Endothelial cell of umbilical vein (primary cell): Measurements from ENCODE around the gene HUNK. TPM values are rescaled to one million over a fixed set of nuclear protein-coding genes. Genes with fewer than 3 reads are reported as not detected.
"Not testable (repeated sequence)": the region's sequence is repeated elsewhere in the genome, so short reads cannot be mapped to it uniquely, and the experiment has no call there.

Experiments
- BruUV-seq: library from RNA; stranded (reverse); fragments of 400-500 nt; replicated peaks from 2 replicates; lab custom pipeline; 2021; lab: Mats Ljungman, UMichigan
- CTCF ChIA-PET: fragments of 300-600, 350-600 bp; sonication (Branson Sonifier 250); formaldehyde crosslinking; loops from one replicate; lab custom pipeline; 2021; ENCODE audit warnings: antibody characterized with exemption, inconsistent platforms; lab: Charles Lee
- POLR2A ChIA-PET: fragments of 300-600, 350-600 bp; sonication (Branson Sonifier 250); formaldehyde crosslinking; loops from one replicate; lab custom pipeline; 2021; ENCODE audit warnings: antibody characterized with exemption, inconsistent platforms; lab: Charles Lee
- DNase-seq: peaks from one replicate; pipeline ENCODE4 v3.0.0-alpha.2; 2011; ENCODE audit warnings: low read depth, low spot score
- FAIRE-seq: peaks from 2 replicates; lab custom pipeline; 2011; peaks lifted over from hg19 to GRCh38; lab: Jason Lieb, UNC
- H2AFZ ChIP-seq: 2 replicates; pipeline ENCODE4 v1.6.0; 2012; ENCODE audit warnings: low read depth, low read length, control low read depth, inconsistent platforms
- H3K27ac ChIP-seq: 2 replicates; pipeline ENCODE4 v1.5.1; 2011; ENCODE audit warnings: low read depth, mild to moderate bottlenecking, control low read depth, low read length, moderate library complexity; ENCODE audit not compliant: insufficient read depth
- H3K27me3 ChIP-seq, 2 experiments: 2 replicates each; pipeline versions ENCODE4 v1.6.0 to v1.6.1; 2011; ENCODE audit warnings: low read length in 2 of 2, mixed read lengths in 1 of 2; ENCODE audit not compliant: control insufficient read depth in 2 of 2, insufficient read depth in 2 of 2
- H3K36me3 ChIP-seq, 2 experiments: 2 replicates in 1 of 2; 3 replicates in 1 of 2; pipeline ENCODE4 v1.5.1; 2011; ENCODE audit warnings: low read length in 2 of 2, mild to moderate bottlenecking in 1 of 2, moderate library complexity in 1 of 2; ENCODE audit not compliant: control insufficient read depth in 2 of 2, insufficient read depth in 2 of 2; ENCODE audit errors: extremely low read depth in 1 of 2
- H3K4me1 ChIP-seq: 3 replicates; pipeline ENCODE4 v1.5.1; 2011; ENCODE audit warnings: mild to moderate bottlenecking, low read length; ENCODE audit not compliant: control insufficient read depth, insufficient read depth; ENCODE audit errors: extremely low read depth
- H3K4me2 ChIP-seq: 2 replicates; pipeline ENCODE4 v1.6.1; 2011; ENCODE audit warnings: low read length, control low read depth, mixed read lengths; ENCODE audit not compliant: insufficient read depth
- H3K4me3 ChIP-seq, 3 experiments: fragments of 200-600 bp in 1 of 3; sonication (generic), shearing (Covaris generic) in 1 of 3; replicated peaks in 1 of 3; 2 replicates each; pipeline ENCODE4 v1.5.1; 2011 to 2016; ENCODE audit warnings: control low read depth in 3 of 3, low read length in 3 of 3, mild to moderate bottlenecking in 2 of 3, inconsistent platforms in 1 of 3, low read depth in 1 of 3, moderate library complexity in 1 of 3; ENCODE audit not compliant: insufficient read depth in 1 of 3
- H3K79me2 ChIP-seq: 2 replicates; pipeline ENCODE4 v1.6.0; 2012; ENCODE audit warnings: low read length, inconsistent platforms; ENCODE audit not compliant: control insufficient read depth, insufficient read depth
- H3K9ac ChIP-seq: replicated peaks from 2 replicates; pipeline ENCODE3; 2011; ENCODE audit warnings: low read length, control low read depth; ENCODE audit not compliant: insufficient read depth; ENCODE audit errors: extremely low read depth
- H3K9me1 ChIP-seq: replicated peaks from 3 replicates; pipeline ENCODE4 v1.6.0; 2011; ENCODE audit warnings: mild to moderate bottlenecking, low read length; ENCODE audit not compliant: control insufficient read depth, insufficient read depth; ENCODE audit errors: extremely low read depth
- H3K9me3 ChIP-seq: replicated peaks from 2 replicates; pipeline ENCODE4 v1.5.1; 2012; ENCODE audit warnings: low read length, inconsistent platforms; ENCODE audit not compliant: control insufficient read depth, insufficient read depth
- H4K20me1 ChIP-seq: replicated peaks from 2 replicates; pipeline ENCODE3; 2011; ENCODE audit warnings: mild to moderate bottlenecking, low read length; ENCODE audit not compliant: control insufficient read depth, insufficient read depth; ENCODE audit errors: extremely low read depth
- EZH2 ChIP-seq: IDR thresholded peaks from 2 replicates; pipeline ENCODE4 v1.6.1; 2012; ENCODE audit warnings: borderline replicate concordance, low read depth, mild to moderate bottlenecking, moderate library complexity, low read length, inconsistent platforms; ENCODE audit not compliant: severe bottlenecking
- FOS ChIP-seq: IDR thresholded peaks from 2 replicates; pipeline ENCODE4 v1.6.1; 2011; ENCODE audit warnings: mild to moderate bottlenecking, low read length, moderate library complexity, borderline replicate concordance; ENCODE audit not compliant: insufficient read depth
- GATA2 ChIP-seq: IDR thresholded peaks from 2 replicates; pipeline ENCODE4 v1.7.0; 2011; ENCODE audit warnings: low read depth, mild to moderate bottlenecking, moderate library complexity, mixed read lengths, low read length; ENCODE audit not compliant: insufficient read length, insufficient read depth
- JUN ChIP-seq: IDR thresholded peaks from 2 replicates; pipeline ENCODE4 v1.6.1; 2011; ENCODE audit warnings: borderline replicate concordance, low read depth; ENCODE audit not compliant: insufficient read length, insufficient read depth
- MYC ChIP-seq: IDR thresholded peaks from one replicate; pipeline ENCODE4 v1.6.1; 2011; ENCODE audit warnings: mild to moderate bottlenecking, low read depth, low read length
- POLR2A ChIP-seq: IDR thresholded peaks from 2 replicates; pipeline ENCODE4 v1.6.1; 2012; ENCODE audit warnings: low read depth, mild to moderate bottlenecking, control low read depth, low read length
- POLR2AphosphoS5 ChIP-seq: IDR thresholded peaks from 2 replicates; pipeline ENCODE4 v1.6.1; 2012; ENCODE audit warnings: low read depth, mild to moderate bottlenecking, control low read depth, low read length, moderate library complexity; ENCODE audit not compliant: insufficient read depth
- dilution Hi-C: fragments of 300-500 bp; cut with MboI; formaldehyde crosslinking; loops from one replicate; pipeline ENCODE4 v1.15.0; 2019; ENCODE audit warnings: low sequenced_read_pairs; ENCODE audit not compliant: extremely low pct_ligation_motif_present
- intact Hi-C: fragments of 100-400 bp; cut with micrococcal nuclease; formaldehyde crosslinking; loops from one replicate; pipeline ENCODE4 v1.10.0; 2022
- polyA plus RNA-seq, 4 experiments: library from polyadenylated mRNA; depleted of rRNA in 3 of 4; stranded (reverse) in 3 of 4; unstranded in 1 of 4; fragments of >200 nt; gene quantifications; 2 replicates each; pipeline versions ENCODE4 v1.2.1 to v1.2.3, GENCODE V29; 2011 to 2012; ENCODE audit warnings: missing spikeins in 1 of 4
- total RNA-seq: library from RNA; stranded (reverse); gene quantifications from 2 replicates; pipeline ENCODE4 v1.2.3, GENCODE V29; 2021
- TF ChIP-seq, protein P1 (sequence below): IDR thresholded peaks from 2 replicates; pipeline ENCODE4 v1.6.1; 2011; ENCODE audit not compliant: insufficient read depth, insufficient read length
- TF ChIP-seq, protein P2 (sequence below), 2 donors: IDR thresholded peaks; 1 replicate in 1 of 2; 2 replicates in 1 of 2; pipeline ENCODE4 v1.5.1; 2011; ENCODE audit warnings: low read length in 2 of 2, mild to moderate bottlenecking in 2 of 2, moderate library complexity in 2 of 2, control low read depth in 1 of 2, inconsistent platforms in 1 of 2, low read depth in 1 of 2; ENCODE audit not compliant: insufficient read depth in 1 of 2; ENCODE audit errors: extremely low read depth in 1 of 2

Gene HUNK
- total and polyA plus RNA-seq, 2 donors (not counting 3 experiments of a cell fraction or from before 2014, with no cell fraction given), result not detected

DNA sequence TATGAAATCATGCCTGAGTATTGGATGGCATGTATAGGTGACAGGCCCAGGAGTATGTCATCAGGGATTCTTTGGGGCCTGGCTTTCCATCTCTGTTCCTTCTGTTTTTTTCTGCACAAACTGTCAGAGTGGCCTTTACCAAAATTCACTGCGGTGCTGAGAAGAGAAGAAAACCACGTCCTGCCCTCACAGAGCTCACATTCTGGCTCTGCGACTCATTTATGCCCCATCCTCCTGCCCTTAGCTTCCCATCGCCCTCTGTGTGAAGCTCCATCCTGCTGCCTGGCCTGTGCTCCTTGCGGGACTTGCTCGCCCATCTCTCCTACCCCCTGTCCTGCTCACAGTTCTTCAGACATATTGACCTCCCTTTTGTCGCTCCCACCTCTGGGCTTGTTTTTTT lies 73.4 kb downstream of the HUNK start:
- H3K9me3 ChIP-seq, result no peaks in the 10 kb centered on the region
- H3K27ac ChIP-seq, result no peak overlapping the region
- TF ChIP-seq GATA2, result no peak
- no peak for TF ChIP-seq POLR2A
- TF ChIP-seq FOS, result no peak
- TF ChIP-seq POLR2AphosphoS5, result no peak
- no peak for TF ChIP-seq EZH2
- TF ChIP-seq, protein P1, sequence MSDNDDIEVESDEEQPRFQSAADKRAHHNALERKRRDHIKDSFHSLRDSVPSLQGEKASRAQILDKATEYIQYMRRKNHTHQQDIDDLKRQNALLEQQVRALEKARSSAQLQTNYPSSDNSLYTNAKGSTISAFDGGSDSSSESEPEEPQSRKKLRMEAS, result no peak
- no peak for TF ChIP-seq MYC
- TF ChIP-seq, protein P2, sequence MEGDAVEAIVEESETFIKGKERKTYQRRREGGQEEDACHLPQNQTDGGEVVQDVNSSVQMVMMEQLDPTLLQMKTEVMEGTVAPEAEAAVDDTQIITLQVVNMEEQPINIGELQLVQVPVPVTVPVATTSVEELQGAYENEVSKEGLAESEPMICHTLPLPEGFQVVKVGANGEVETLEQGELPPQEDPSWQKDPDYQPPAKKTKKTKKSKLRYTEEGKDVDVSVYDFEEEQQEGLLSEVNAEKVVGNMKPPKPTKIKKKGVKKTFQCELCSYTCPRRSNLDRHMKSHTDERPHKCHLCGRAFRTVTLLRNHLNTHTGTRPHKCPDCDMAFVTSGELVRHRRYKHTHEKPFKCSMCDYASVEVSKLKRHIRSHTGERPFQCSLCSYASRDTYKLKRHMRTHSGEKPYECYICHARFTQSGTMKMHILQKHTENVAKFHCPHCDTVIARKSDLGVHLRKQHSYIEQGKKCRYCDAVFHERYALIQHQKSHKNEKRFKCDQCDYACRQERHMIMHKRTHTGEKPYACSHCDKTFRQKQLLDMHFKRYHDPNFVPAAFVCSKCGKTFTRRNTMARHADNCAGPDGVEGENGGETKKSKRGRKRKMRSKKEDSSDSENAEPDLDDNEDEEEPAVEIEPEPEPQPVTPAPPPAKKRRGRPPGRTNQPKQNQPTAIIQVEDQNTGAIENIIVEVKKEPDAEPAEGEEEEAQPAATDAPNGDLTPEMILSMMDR (IDR thresholded peaks at IDR 0.05; ENCODE audit: extremely low read depth in 1 of 2, insufficient read depth in 1 of 2, low read depth in 1 of 2, low read length in 2 of 2), result no peak
- TF ChIP-seq JUN, result no peak
- DNase-seq, result no peak
- CTCF ChIA-PET, result no interaction called here
- H3K9ac ChIP-seq, result no peak overlapping the region
- no TSS peak for BruUV-seq
- no peak overlapping the region for H3K4me2 ChIP-seq
- POLR2A ChIA-PET, result no interaction called here
- H3K4me3 ChIP-seq, result no peak overlapping the region
- no peaks in the 10 kb centered on the region for H4K20me1 ChIP-seq
- dilution Hi-C loops (no loop called here), intact Hi-C loops (no loop called here)
- no peak for FAIRE-seq
- no peaks in the 10 kb centered on the region for H3K79me2 ChIP-seq
- H2AFZ ChIP-seq, result no peak overlapping the region
- H3K27me3 ChIP-seq, result no peaks in the 10 kb centered on the region
- H3K36me3 ChIP-seq, result no peaks in the 10 kb centered on the region
- H3K4me1 ChIP-seq, result no peaks in the 10 kb centered on the region
- no peaks in the 10 kb centered on the region for H3K9me1 ChIP-seq

DNA sequence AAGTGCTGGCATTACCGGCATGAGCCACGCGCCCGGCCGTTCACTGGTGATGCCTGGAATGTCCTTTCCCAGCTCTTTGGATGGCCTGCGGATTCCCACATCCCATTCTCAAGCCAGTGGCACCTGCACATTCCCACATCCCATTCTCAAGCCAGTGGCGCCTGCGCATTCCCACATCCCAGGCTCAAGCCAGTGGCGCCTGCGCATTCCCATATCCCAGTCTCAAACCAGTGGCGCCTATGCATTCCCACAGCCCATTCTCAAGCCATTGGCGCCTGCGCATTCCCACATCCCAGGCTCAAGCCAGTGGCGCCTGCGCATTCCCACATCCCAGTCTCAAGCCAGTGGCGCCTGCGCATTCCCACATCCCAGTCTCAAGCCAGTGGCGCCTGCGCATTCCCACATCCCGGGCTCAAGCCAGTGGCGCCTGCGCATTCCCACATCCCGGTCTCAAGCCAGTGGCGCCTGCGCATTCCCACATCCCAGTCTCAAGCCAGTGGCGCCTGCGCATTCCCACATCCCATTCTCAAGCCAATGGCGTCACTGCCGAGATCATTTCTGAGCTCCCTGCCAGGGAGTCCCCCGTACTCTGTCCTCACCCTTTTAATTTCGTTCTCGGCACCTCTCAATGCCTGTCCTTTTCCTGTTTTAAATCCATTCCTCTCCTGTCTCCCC lies 74.2 kb downstream of the HUNK start:
- dilution Hi-C loops, H4K20me1 ChIP-seq, H3K4me3 ChIP-seq, intact Hi-C loops, H3K4me2 ChIP-seq, H3K9me1 ChIP-seq, H2AFZ ChIP-seq, H3K36me3 ChIP-seq, H3K79me2 ChIP-seq, CTCF ChIA-PET, DNase-seq, H3K4me1 ChIP-seq, H3K9ac ChIP-seq, BruUV-seq, FAIRE-seq, H3K27me3 ChIP-seq, POLR2A ChIA-PET, H3K9me3 ChIP-seq, H3K27ac ChIP-seq: not testable (repeated sequence)
